HFFc6 (cell line): ENCODE measurements around the gene ADAMTS15. TPM values are rescaled to one million over a fixed set of nuclear protein-coding genes. Genes with fewer than 3 reads are reported as not detected.

Source experiments
- DNase-seq: peaks from one replicate; pipeline ENCODE4 v3.0.0-alpha.2; 2018
- H3K27ac Mint-ChIP-seq: 2 replicates; pipeline ENCODE4 v1.8.0; 2020; ENCODE audit warnings: mild to moderate bottlenecking, mixed read lengths
- H3K27me3 Mint-ChIP-seq: 2 replicates; pipeline ENCODE4 v1.8.0; 2021; ENCODE audit warnings: mild to moderate bottlenecking, moderate library complexity, mixed read lengths; ENCODE audit not compliant: insufficient read depth
- H3K36me3 Mint-ChIP-seq: 2 replicates; pipeline ENCODE4 v1.8.0; 2021; ENCODE audit warnings: low read depth, mixed read lengths
- H3K4me1 Mint-ChIP-seq: 2 replicates; pipeline ENCODE4 v1.8.0; 2020; ENCODE audit warnings: low read depth, mixed read lengths
- H3K4me3 Mint-ChIP-seq: 2 replicates; pipeline ENCODE4 v1.8.0; 2020; ENCODE audit warnings: mild to moderate bottlenecking, moderate library complexity, mixed read lengths
- H3K9me3 Mint-ChIP-seq: 2 replicates; pipeline ENCODE4 v1.8.0; 2020; ENCODE audit warnings: mild to moderate bottlenecking, mixed read lengths
- total RNA-seq, 6 experiments: library from RNA; stranded (reverse); fragmentation: NEBNext Ultra II Directional; extraction: Animal tissue kit (Norgen Biotek cat#: 25700); gene quantifications; 2 replicates in 1 of 6; 3 replicates in 5 of 6; pipeline ENCODE4 v1.2.3, GENCODE V29; 2021
- TF ChIP-seq, protein P1 (sequence below): fragments of 200-600 bp; sonication (generic); IDR thresholded peaks from 2 replicates; pipeline ENCODE4 v1.5.0; 2021; ENCODE audit warnings: antibody characterized with exemption, mild to moderate bottlenecking

ADAMTS15 gene
- total RNA-seq, 6 experiments from 2014 or later = 0.21 to 1.1 (median 0.94) TPM

DNA sequence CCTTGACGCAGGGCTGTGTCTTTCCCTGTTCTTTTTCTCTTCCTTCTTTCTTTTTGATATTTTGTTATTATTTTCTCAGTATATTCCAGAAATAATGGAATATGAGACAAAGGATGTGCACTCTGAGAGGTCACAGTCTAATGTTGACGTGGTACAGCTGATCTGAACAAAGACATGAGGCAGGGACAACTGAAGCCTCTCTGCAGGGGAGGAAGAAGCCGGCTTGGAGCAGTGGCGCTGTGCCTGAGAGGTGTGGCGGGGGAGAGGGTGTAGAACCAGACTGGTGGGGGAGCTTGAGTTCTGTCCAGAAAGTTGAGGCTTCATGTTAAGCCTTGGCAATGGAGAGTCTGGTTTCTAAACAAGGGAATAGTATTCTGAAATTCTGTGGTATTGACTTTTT lies 34.7 kb downstream of the ADAMTS15 start:
- Mint-ChIP-seq H3K27ac (no peak overlapping the region), H3K9me3 (no peaks in the 10 kb centered on the region), H3K27me3 (peaks cover 9% of the 10 kb centered on the region; the same call in 1 of the 2 replicates), H3K4me1 (peaks cover 2% of the 10 kb centered on the region; the same call in 1 of the 2 replicates), H3K36me3 (peaks cover 5% of the 10 kb centered on the region), H3K4me3 (no peak overlapping the region)
- no peak for DNase-seq
- TF ChIP-seq, protein P1, sequence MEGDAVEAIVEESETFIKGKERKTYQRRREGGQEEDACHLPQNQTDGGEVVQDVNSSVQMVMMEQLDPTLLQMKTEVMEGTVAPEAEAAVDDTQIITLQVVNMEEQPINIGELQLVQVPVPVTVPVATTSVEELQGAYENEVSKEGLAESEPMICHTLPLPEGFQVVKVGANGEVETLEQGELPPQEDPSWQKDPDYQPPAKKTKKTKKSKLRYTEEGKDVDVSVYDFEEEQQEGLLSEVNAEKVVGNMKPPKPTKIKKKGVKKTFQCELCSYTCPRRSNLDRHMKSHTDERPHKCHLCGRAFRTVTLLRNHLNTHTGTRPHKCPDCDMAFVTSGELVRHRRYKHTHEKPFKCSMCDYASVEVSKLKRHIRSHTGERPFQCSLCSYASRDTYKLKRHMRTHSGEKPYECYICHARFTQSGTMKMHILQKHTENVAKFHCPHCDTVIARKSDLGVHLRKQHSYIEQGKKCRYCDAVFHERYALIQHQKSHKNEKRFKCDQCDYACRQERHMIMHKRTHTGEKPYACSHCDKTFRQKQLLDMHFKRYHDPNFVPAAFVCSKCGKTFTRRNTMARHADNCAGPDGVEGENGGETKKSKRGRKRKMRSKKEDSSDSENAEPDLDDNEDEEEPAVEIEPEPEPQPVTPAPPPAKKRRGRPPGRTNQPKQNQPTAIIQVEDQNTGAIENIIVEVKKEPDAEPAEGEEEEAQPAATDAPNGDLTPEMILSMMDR = no peak

DNA sequence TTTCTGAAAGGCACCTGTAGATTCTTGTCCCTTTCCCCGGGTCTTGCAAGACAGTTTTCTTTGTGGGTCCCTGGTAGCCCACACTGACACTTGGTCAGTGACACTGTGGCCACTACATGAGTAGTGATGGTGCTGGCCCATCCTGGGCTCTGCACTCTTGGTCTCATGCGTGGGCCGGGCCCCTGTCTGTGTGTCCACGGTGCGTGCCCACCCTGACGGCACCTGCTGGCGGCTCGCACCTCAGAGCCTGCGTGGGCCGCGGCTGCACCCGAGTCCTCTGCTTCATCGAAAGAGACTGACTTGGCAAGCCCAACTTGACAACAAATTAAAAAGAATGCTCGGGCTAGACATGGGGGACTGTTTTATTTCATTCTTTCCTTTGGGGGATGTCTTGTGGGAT lies 37.5 kb downstream of the ADAMTS15 start:
- no peak for DNase-seq
- TF ChIP-seq, protein P1 = no peak
- Mint-ChIP-seq H3K36me3 (peaks cover 5% of the 10 kb centered on the region), H3K27ac (no peak overlapping the region), H3K9me3 (no peaks in the 10 kb centered on the region), H3K4me3 (no peak overlapping the region), H3K27me3 (peaks cover 12% of the 10 kb centered on the region), H3K4me1 (peaks cover 8% of the 10 kb centered on the region; the same call in 1 of the 2 replicates)

DNA sequence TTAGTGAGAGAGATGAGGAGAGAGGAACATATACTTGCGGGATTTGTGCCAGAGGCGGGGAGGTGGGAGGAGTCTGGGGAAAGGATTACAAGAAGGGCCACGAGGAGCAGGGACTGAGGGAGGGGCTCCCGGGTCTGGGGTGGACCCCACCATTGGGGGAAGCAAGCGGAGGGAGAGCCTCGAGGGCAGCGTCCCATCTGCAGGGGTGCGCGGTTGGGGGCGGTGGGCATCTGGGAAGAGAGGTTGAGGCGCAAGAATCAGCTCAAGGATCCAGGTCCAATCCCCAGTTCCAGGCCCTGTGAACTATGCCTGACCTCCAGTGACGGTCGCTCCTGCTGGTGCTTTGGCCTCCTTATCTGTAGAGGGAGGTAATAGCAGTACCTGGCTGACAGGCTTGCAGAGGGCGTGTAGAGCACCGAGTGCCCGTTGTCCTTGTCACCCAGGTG lies 38.0 kb downstream of the ADAMTS15 start:
- Mint-ChIP-seq H3K9me3 (no peaks in the 10 kb centered on the region), H3K4me1 (peaks cover 12% of the 10 kb centered on the region; the same call in 1 of the 2 replicates), H3K4me3 (no peak overlapping the region), H3K36me3 (peaks cover 5% of the 10 kb centered on the region), H3K27me3 (peaks cover 12% of the 10 kb centered on the region), H3K27ac (no peak overlapping the region)
- DNase-seq = no peak
- TF ChIP-seq, protein P1 = no peak

DNA sequence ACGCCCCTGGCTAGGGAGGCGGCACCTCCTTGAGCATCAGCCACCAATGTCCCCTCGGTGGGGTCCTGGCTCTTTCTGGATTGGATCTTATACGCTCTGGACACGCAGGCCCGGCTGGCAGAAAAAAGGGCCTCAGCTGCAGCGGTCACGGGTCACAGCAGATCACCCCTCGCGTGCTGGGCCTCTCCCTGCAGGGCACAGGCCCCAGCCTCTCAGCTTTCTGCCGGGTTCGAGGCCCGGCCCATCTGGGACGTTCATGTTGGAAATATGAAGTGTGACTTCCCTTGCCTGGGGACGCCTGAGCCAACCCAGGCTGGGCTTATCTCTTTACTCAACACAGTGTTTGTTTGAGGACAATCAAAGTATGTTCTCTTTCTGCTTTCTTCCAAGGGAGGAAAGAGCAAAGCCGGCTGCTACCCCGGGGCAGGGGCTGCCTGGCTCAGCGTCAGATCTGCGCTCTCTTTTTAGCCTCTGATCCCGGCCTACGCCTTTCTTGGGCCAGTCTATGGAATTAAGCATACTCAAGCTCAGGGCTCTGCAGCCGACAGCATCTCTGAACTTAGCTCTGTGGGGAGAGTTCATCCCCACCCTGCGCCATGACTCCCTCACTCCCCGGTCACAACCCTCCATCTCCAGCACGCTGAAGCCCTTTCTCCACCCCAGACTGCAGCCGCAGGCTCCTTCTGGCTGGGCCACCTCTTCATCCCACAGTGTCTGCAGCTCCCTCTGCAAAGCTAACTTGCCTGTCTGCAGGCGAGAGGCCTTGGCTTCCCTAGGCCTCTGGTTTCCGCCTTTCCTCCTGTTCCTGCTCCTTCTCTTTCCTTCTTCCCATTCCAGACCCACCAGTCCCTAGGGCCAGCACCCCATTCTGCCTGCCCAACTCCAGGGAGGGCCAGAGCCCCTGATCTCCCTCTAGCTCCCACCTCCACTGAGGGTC lies 38.8 kb downstream of the ADAMTS15 start:
- TF ChIP-seq, protein P1 = no peak
- DNase-seq = no peak
- peaks cover 12% of the 10 kb centered on the region; the same call in 1 of the 2 replicates for H3K4me1 Mint-ChIP-seq
- H3K27ac Mint-ChIP-seq = no peak overlapping the region
- no peak overlapping the region for H3K4me3 Mint-ChIP-seq
- H3K36me3 Mint-ChIP-seq = peaks cover 5% of the 10 kb centered on the region
- no peaks in the 10 kb centered on the region for H3K9me3 Mint-ChIP-seq
- peaks cover 12% of the 10 kb centered on the region for H3K27me3 Mint-ChIP-seq

DNA sequence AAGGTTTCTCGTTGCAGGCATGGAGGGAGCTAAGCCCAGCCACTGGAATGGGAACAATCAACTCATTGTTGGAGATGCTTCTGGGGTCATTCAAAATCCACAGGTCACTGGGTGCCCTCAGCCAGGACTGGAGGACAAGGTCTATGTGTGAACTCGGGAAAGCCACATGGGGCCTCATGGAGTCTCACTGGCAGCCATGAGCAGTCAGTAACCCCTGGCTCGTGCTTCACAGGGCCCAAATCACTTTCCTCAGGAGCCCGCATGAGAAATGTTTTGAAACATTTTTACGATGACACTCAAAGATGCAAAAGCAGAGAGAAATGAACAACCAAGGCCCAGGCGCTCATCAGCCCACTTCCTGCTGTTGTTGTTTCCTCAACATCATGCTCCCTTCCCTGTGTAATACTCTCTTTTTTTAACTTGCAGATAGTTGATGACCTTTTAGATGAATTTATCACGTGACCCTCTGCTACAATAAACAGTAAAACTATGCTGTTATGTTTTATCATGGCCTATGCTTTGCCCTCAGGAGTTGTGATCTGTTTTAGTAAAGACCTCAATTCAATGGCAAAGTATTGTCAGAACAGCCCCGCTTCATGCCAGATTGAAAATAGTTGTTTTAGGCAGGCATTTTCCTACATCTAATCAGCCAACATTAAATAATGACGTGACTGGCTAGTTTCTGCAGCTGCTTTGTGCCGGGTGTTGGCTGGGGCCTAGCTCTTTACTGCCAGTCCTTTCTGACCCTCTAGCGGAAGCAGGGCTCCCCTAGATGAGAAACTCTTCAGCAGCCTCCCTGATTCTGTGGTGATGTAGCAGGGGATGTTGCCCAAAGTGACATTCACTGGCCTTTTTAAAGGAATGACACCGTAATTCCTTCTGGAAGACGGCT lies 39.7 kb downstream of the ADAMTS15 start:
- TF ChIP-seq, protein P1 = no peak
- peaks cover 5% of the 10 kb centered on the region for H3K36me3 Mint-ChIP-seq
- DNase-seq = no peak
- H3K27ac Mint-ChIP-seq = no peak overlapping the region
- no peaks in the 10 kb centered on the region for H3K9me3 Mint-ChIP-seq
- H3K4me3 Mint-ChIP-seq = no peak overlapping the region
- H3K27me3 Mint-ChIP-seq = peaks cover 12% of the 10 kb centered on the region
- peaks cover 12% of the 10 kb centered on the region; the same call in 1 of the 2 replicates for H3K4me1 Mint-ChIP-seq
